Neutrophil (primary cell): ENCODE measurements around the gene MARCHF2.

Experiments used
- H3K27ac ChIP-seq: fragments of 200-600 bp; sonication (generic); 2 replicates; pipeline ENCODE4 v1.5.1; 2016; ENCODE audit warnings: mild to moderate bottlenecking, moderate library complexity
- H3K27me3 ChIP-seq: fragments of 200-600 bp; sonication (generic); 2 replicates; pipeline ENCODE4 v1.6.0; 2016; ENCODE audit warnings: mild to moderate bottlenecking
- H3K36me3 ChIP-seq: fragments of 200-600 bp; sonication (generic); 2 replicates; pipeline ENCODE4 v1.5.1; 2017
- H3K4me1 ChIP-seq, 2 experiments: fragments of 200-600 bp in 1 of 2; sonication (generic) in 1 of 2; 1 replicate in 1 of 2; 2 replicates in 1 of 2; pipeline versions ENCODE4 v1.5.1 to v1.6.1; 2013 to 2016; ENCODE audit warnings: low read depth in 1 of 2, low read length in 1 of 2, mild to moderate bottlenecking in 1 of 2, moderate library complexity in 1 of 2; ENCODE audit not compliant: control insufficient read depth in 1 of 2, insufficient read depth in 1 of 2
- H3K4me3 ChIP-seq, 2 experiments: fragments of 200-600 bp in 1 of 2; sonication (generic) in 1 of 2; 1 replicate in 1 of 2; 2 replicates in 1 of 2; pipeline ENCODE4 v1.5.1; 2013 to 2016; ENCODE audit warnings: low read depth in 1 of 2, low read length in 1 of 2, mild to moderate bottlenecking in 1 of 2, moderate library complexity in 1 of 2
- H3K9me3 ChIP-seq: fragments of 200-600 bp; sonication (generic); 2 replicates; pipeline ENCODE4 v1.5.1; 2016
- CTCF ChIP-seq: fragments of 200-600 bp; sonication (generic); IDR thresholded peaks from 2 replicates; pipeline ENCODE4 v1.5.1; 2016; ENCODE audit warnings: antibody characterized with exemption

The MARCHF2 gene

DNA sequence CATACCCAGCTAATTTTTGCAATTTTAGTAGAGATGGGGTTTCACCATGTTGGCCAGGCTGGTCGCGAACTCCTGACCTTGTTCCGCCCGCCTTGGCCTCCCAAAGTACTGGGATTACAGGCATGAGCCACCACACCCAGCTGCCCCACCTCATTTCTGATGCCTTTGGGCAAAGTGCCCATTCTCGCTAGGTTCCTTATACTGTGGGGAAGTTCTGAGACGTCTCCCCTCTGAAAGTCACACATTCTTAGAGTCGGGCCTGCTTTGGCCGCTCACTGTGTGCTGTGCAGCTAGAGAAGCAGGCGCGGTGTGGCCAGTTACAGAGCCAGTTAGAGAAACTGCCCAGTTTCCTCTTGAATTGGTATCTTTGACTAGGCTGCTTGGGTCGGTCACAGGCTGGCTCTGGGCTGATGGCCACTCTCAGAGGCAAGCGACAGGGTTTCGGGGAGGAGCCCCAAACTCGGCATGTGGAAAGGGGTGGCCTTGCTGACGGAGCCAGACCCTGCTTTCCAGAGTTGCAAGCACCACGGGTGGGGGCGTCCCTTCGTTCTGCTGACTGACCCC, 71.3 kb downstream of the MARCHF2 start:
- H3K9me3 ChIP-seq = no peaks in the 10 kb centered on the region
- peak overlapping the region in 1 of 2 experiments; percentile 18 for H3K4me3 ChIP-seq
- no peak for TF ChIP-seq CTCF
- peak overlapping the region; percentile 98 for H3K27ac ChIP-seq
- peaks cover 53% of the 10 kb centered on the region for H3K36me3 ChIP-seq
- no peaks in the 10 kb centered on the region for H3K27me3 ChIP-seq
- H3K4me1 ChIP-seq = peaks cover 63% of the 10 kb centered on the region in 2 experiments

DNA sequence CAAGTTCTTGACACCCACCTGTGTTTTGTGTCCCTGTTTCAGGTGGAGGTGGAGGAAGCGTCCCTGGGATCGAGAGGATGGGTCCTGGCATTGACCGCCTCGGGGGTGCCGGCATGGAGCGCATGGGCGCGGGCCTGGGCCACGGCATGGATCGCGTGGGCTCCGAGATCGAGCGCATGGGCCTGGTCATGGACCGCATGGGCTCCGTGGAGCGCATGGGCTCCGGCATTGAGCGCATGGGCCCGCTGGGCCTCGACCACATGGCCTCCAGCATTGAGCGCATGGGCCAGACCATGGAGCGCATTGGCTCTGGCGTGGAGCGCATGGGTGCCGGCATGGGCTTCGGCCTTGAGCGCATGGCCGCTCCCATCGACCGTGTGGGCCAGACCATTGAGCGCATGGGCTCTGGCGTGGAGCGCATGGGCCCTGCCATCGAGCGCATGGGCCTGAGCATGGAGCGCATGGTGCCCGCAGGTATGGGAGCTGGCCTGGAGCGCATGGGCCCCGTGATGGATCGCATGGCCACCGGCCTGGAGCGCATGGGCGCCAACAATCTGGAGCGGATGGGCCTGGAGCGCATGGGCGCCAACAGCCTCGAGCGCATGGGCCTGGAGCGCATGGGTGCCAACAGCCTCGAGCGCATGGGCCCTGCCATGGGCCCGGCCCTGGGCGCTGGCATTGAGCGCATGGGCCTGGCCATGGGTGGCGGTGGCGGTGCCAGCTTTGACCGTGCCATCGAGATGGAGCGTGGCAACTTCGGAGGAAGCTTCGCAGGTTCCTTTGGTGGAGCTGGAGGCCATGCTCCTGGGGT, 72.7 kb downstream of the MARCHF2 start:
- peak overlapping the region; percentile 98 for H3K27ac ChIP-seq
- peaks cover 65% of the 10 kb centered on the region for H3K36me3 ChIP-seq

DNA sequence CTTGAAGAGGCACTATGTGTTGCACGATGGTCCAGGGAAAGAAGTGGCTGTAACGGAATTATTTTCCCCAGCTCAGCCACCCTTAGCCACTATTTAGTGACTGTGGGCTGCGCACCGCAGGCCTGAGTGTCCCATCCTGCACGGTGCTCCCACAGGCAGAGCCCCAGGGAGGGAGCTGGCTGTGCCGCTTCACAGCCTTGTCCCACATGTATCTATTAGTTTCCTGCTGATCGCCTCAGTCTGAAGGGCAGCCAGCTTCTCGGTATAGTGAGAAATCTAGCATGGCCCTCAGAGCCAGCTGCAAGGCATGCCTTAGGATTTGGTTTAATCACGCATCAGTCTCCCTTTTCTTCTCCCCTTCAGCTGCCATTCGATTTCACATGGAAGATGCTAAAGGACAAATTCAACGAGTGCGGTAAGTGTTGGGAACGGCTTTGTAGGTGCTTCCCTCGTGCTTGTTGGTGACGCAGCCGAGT, 73.6 kb downstream of the MARCHF2 start:
- Histone ChIP-seq H3K9me3 (no peaks in the 10 kb centered on the region), H3K27ac (peak overlapping the region; percentile 98), H3K27me3 (no peaks in the 10 kb centered on the region), H3K4me3 (peak overlapping the region; percentile 30 to 51), H3K36me3 (peaks cover 68% of the 10 kb centered on the region), H3K4me1 (peaks cover 83 to 86% of the 10 kb centered on the region in 2 experiments)
- TF ChIP-seq CTCF = no peak

More for the DNA sequence above, 72.7 kb downstream of the MARCHF2 start:
- Histone ChIP-seq H3K4me1 (peaks cover 74 to 77% of the 10 kb centered on the region in 2 experiments), H3K4me3 (no peak overlapping the region), H3K9me3 (no peaks in the 10 kb centered on the region), H3K27me3 (no peaks in the 10 kb centered on the region)
- TF ChIP-seq CTCF = no peak

DNA sequence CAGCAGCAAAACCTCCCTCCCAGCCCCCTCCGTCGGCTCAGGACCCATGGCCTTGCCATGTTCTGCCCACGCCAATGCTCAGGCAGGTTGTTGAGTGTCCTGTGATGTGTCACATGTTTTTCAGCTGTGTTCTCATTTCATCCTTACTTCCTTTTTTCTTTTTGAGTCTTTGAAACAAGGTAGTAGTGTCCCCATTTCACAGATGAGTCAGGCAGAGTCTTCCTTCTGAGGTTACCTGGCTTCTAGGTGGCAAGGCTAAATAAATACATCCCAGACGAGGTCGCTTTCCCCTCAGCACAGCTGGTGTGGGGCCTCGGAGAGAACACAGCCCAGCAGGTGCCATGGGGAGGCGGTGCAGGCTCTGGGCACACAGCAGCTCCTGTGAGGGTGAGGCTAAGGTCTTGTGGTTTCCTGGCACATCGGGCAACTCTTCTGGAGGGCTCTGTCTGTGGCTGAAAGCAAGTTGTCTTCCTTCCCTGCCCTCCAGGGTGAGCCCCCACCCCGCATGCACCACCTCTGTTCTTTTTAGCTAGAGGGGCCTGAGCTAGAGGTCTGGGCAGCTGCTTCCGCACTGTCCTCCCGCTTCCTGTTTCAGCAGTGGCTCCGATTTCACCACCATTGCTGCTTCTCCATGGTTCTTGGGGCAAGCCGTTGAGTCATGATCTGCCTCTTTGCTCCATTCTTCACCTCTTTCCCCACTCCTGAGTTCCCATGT, 74.2 kb downstream of the MARCHF2 start:
- Histone ChIP-seq H3K27ac (peak overlapping the region; percentile 98), H3K4me1 (peaks cover 87 to 89% of the 10 kb centered on the region in 2 experiments), H3K27me3 (no peaks in the 10 kb centered on the region), H3K36me3 (peaks cover 67% of the 10 kb centered on the region), H3K4me3 (peak overlapping the region; percentile 30 to 51), H3K9me3 (no peaks in the 10 kb centered on the region)
- TF ChIP-seq CTCF = peak; percentile 29

DNA sequence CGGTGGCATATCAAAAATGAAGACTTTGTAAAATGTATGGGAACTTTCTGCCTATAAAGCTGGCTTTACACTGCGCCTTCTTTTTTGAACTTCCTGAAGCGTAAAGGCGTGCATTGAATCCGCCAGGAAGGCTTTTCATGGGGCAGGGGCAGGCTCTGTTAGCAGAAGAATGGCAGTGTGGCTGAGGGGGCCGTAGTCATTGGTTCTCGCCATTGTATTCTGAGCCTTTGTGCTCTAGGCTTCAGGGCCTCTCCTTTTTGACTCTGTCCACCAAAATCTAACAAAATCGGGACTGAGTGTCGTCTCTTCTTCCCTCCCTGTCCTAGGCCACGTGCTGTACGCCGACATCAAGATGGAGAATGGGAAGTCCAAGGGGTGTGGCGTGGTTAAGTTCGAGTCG, 75.3 kb downstream of the MARCHF2 start:
- Histone ChIP-seq H3K27ac (peak overlapping the region; percentile 98), H3K9me3 (no peaks in the 10 kb centered on the region), H3K36me3 (peaks cover 68% of the 10 kb centered on the region), H3K4me1 (peaks cover 97% of the 10 kb centered on the region in 2 experiments), H3K4me3 (peak overlapping the region; percentile 30 to 51), H3K27me3 (no peaks in the 10 kb centered on the region)
- TF ChIP-seq CTCF = no peak
